Upper lobe of left lung (tissue), 4 donors: ENCODE results near the gene TMEM129.

Experiments used
- CTCF ChIP-seq, 6 experiments: fragments of 450-650 bp in 4 of 6; fragments of 200-600 bp in 2 of 6; sonication (generic) in 2 of 6; IDR thresholded peaks; one replicate each; pipeline ENCODE4 v1.5.1; 2016 to 2019; ENCODE audit warnings: antibody characterized with exemption in 6 of 6
- EP300 ChIP-seq, 4 donors: sonication (generic); formaldehyde crosslinking; IDR thresholded peaks; one replicate each; pipeline ENCODE4 v1.5.1; 2017; ENCODE audit warnings: antibody characterized with exemption in 4 of 4, control low read depth in 2 of 4
- POLR2A ChIP-seq, 4 donors: fragments of 450-650 bp; IDR thresholded peaks; one replicate each; pipeline ENCODE4 v1.5.1; 2016 to 2017; ENCODE audit warnings: antibody characterized with exemption in 4 of 4, mild to moderate bottlenecking in 2 of 4
- POLR2AphosphoS5 ChIP-seq, 2 donors: sonication (generic); formaldehyde crosslinking; IDR thresholded peaks; one replicate each; pipeline ENCODE4 v1.5.1; 2017; ENCODE audit warnings: antibody characterized with exemption in 2 of 2

- TF ChIP-seq CTCF (IDR thresholded peaks at IDR 0.05) (no peak), POLR2A (IDR thresholded peaks at IDR 0.05) (no peak), EP300 (IDR thresholded peaks at IDR 0.05) (no peak), POLR2AphosphoS5 (IDR thresholded peaks at IDR 0.05) (no peak)
Observed at GRCh38 chr4:1737666-1738065, 16.5 kb upstream of the TMEM129 start.
